Activated CD4-positive, alpha-beta T cell treated with anti-CD3 and anti-CD28 coated beads, Interleukin-2, amount 50 U/mL, for 4 hours (primary cell): ENCODE data around the gene NSD2.

ENCODE experiments used
- DNase-seq, 2 experiments: peaks; one replicate each; pipeline ENCODE4 v3.0.0-alpha.2; 2020

The NSD2 gene

GRCh38 chr4:1974840-1975239 lies 103.6 kb downstream of the NSD2 start:
- no peak for DNase-seq

- no peak for DNase-seq
Observed at GRCh38 chr4:1975391-1975801, 104.2 kb downstream of the NSD2 start.

GRCh38 chr4:1975880-1976279 lies 104.7 kb downstream of the NSD2 start:
- DNase-seq: no peak

- no peak for DNase-seq
Observed at GRCh38 chr4:1976416-1977352, 105.5 kb downstream of the NSD2 start.

- no peak for DNase-seq
Observed at GRCh38 chr4:1978226-1978625, 107.0 kb downstream of the NSD2 start.

- DNase-seq: no peak
Observed at GRCh38 chr4:1978741-1979476, 107.7 kb downstream of the NSD2 start.

GRCh38 chr4:1979477-1980196 lies 108.4 kb downstream of the NSD2 start:
- no peak for DNase-seq

GRCh38 chr4:1980561-1981041 lies 109.4 kb downstream of the NSD2 start:
- no peak for DNase-seq

- no peak for DNase-seq
Observed at GRCh38 chr4:1981251-1982058, 110.3 kb downstream of the NSD2 start.

- no peak for DNase-seq
Observed at GRCh38 chr4:1982124-1983052, 111.2 kb downstream of the NSD2 start.

- no peak for DNase-seq
Observed at GRCh38 chr4:1983053-1983845, 112.1 kb downstream of the NSD2 start.

GRCh38 chr4:1983846-1984405 lies 112.7 kb downstream of the NSD2 start:
- DNase-seq: no peak

- DNase-seq: no peak
Observed at GRCh38 chr4:1984406-1985191, 113.4 kb downstream of the NSD2 start.

GRCh38 chr4:1985294-1985693 lies 114.1 kb downstream of the NSD2 start:
- DNase-seq: no peak

- no peak for DNase-seq
Observed at GRCh38 chr4:1985780-1986577, 114.8 kb downstream of the NSD2 start.

GRCh38 chr4:1986578-1987210 lies 115.5 kb downstream of the NSD2 start:
- DNase-seq: no peak

- no peak for DNase-seq
Observed at GRCh38 chr4:1987296-1987695, 116.1 kb downstream of the NSD2 start.
